NCI-H748 (cell line): Measurements from ENCODE around the gene PRDM9.
A peak's percentile ranks its signal among the peaks of the same experiment; 100 is the strongest.
"Not testable (repeated sequence)": the region's sequence is repeated elsewhere in the genome, so short reads cannot be mapped to it uniquely, and the experiment has no call there.

ENCODE experiments used
- DNase-seq: peaks from one replicate; lab custom pipeline; 2025; ENCODE audit not compliant: unreplicated experiment; lab: John Stamatoyannopoulos, UW

PRDM9 gene

GRCh38 chr5:23507278-23507685 lies at the start of gene PRDM9:
PRDM9 (plus strand) TSS chr5:23507609; CDS start chr5:23509034, 1,425 bp downstream.
- peak; percentile 99 for DNase-seq

GRCh38 chr5:23457780-23458179 lies 49.6 kb upstream of the PRDM9 start:
- DNase-seq: no peak

GRCh38 chr5:23459214-23459613 lies 48.2 kb upstream of the PRDM9 start:
- no peak for DNase-seq

GRCh38 chr5:23461576-23461975 lies 45.8 kb upstream of the PRDM9 start:
- no peak for DNase-seq

GRCh38 chr5:23466401-23466912 lies 41.0 kb upstream of the PRDM9 start:
- DNase-seq: peak; percentile 21

- DNase-seq: peak; percentile 37
Measured at GRCh38 chr5:23468658-23469057, 38.8 kb upstream of the PRDM9 start.

- no peak for DNase-seq
Measured at GRCh38 chr5:23473915-23474314, 33.5 kb upstream of the PRDM9 start.

- DNase-seq: no peak
Measured at GRCh38 chr5:23474315-23474714, 33.1 kb upstream of the PRDM9 start.

GRCh38 chr5:23476580-23476979 lies 30.8 kb upstream of the PRDM9 start:
- DNase-seq: no peak

- DNase-seq: no peak
Measured at GRCh38 chr5:23482642-23483041, 24.8 kb upstream of the PRDM9 start.

- no peak for DNase-seq
Measured at GRCh38 chr5:23483090-23483489, 24.3 kb upstream of the PRDM9 start.

- DNase-seq: no peak
Measured at GRCh38 chr5:23484096-23484495, 23.3 kb upstream of the PRDM9 start.

- not testable (repeated sequence) for DNase-seq
Measured at GRCh38 chr5:23486227-23486626, 21.2 kb upstream of the PRDM9 start.

- DNase-seq: no peak
Measured at GRCh38 chr5:23490993-23491392, 16.4 kb upstream of the PRDM9 start.

GRCh38 chr5:23494558-23494957 lies 12.9 kb upstream of the PRDM9 start:
- no peak for DNase-seq

GRCh38 chr5:23496576-23496975 lies 10.8 kb upstream of the PRDM9 start:
- no peak for DNase-seq

- DNase-seq: peak; percentile 96
Measured at GRCh38 chr5:23506329-23507236, 826 bp upstream of the PRDM9 start.

- not testable (repeated sequence) for DNase-seq
Measured at GRCh38 chr5:23510434-23510833, 3.0 kb downstream of the PRDM9 start.

- DNase-seq: no peak
Measured at GRCh38 chr5:23522553-23522952, 15.1 kb downstream of the PRDM9 start.

GRCh38 chr5:23523031-23523430 lies 15.6 kb downstream of the PRDM9 start:
- DNase-seq: no peak

- DNase-seq: no peak
Measured at GRCh38 chr5:23523998-23524397, 16.6 kb downstream of the PRDM9 start.

GRCh38 chr5:23525751-23526150 lies 18.3 kb downstream of the PRDM9 start:
- no peak for DNase-seq

GRCh38 chr5:23526616-23527015 lies 19.2 kb downstream of the PRDM9 start:
- DNase-seq: peak; percentile 31
